ENCODE data around the gene DIP2C.

- no peak for TF ChIP-seq POLR2AphosphoS5 (IDR thresholded peaks at IDR 0.05; ENCODE audit: low read depth, low read length)
- no peak for TF ChIP-seq POLR2A (IDR thresholded peaks at IDR 0.05; ENCODE audit: low read depth, low read length)
These were observed 235.8 kb downstream of the DIP2C start for GRCh38 chr10:453647-454046.

Data from GM12892 (cell line).